T-helper 2 cell treated with Interferon-gamma antibody and Interleukin-4, amounts not matched to agents 100 ng/mL and 5 ng/mL, for 36 hours (primary cell): ENCODE measurements around the gene DAND5. TPM values are rescaled to one million over a fixed set of nuclear protein-coding genes. Genes with fewer than 3 reads are reported as not detected.

Experiments used
- intact Hi-C: fragments of 100-400 bp; cut with micrococcal nuclease; formaldehyde crosslinking; loops from one replicate; pipeline ENCODE4 v1.15.1; 2023
- total RNA-seq: library from RNA; stranded (reverse); gene quantifications from 2 replicates; pipeline ENCODE4 v1.2.3, GENCODE V29; 2022

Gene DAND5
- total RNA-seq, 1 donor from 2014 or later, result not detected

DNA sequence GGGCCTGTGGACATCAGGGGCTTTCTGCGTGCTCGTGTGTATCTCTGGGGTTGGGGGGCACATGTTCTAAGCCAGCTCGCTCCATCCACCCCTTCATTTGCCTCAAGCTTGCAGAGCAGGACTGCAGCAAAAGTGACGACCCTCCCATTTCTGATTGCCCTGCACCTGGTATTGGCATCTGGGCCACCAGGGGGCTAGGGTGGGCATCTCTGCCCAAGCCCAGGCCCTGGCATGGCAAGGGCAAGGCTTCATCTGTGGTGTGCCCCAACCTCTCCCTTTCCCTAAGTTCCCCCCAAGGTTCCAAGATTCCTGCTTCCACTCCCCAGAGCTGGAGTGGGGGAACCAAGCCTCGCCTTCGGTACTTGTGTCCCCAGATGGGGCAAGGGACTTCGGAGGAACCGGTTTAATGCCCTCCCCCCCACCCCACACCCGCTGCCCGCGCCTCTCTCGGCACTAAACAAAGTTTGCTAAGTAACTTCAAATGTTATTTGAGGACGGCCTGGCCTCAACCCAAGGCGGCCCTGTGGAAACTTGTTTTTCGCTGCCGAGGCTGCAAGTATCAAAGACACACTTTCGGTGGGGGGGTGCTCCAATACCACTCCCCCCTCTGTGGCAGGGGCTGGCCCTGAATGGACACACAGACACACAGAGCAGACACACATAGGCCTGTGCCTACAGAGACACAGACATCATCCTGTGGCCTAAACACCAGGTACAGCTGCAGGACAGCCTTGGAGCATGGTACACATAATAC lies 38.1 kb downstream of the DAND5 start:
- intact Hi-C loops, result no loop called here

DNA sequence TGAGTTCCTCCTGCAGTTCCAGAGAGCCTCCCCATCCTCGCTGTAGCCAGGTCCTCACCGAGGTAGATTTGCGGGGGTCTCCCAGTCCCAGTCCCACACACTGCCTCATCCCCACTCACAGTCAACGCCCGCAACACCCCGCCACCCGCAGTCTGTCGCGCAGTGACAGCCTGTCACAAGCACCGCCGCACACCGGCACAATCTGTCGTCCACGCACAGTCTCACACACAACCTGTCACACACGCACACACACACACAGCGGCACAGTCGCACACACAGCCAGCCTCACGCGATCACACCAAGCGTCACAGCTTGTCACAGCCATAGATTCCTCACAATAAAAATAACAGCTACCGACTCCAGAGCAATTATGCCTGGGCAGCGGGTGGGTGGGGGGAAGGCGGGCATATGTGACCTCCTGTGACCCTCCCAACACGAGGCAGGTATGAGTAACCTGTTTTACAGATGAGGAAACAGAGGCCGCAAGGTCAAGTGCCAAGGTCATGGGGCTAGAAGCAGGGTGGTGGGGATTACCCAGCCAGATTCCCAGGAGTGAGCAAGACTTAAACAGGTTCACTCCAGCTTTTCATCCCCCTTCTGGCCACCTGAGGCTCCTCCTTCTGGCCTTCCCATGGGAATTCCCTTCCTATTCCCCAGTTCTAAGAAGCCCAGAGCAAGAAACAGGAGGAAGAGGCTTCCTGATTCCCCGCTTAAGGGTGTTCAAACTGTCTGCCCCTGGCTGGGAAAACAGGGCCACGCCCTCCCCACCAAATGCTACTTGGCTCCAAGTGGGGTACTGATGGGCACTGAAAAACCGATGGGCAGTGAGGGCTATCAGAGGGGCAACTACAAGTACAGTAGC lies 39.8 kb downstream of the DAND5 start:
- intact Hi-C loops, result no loop called here

DNA sequence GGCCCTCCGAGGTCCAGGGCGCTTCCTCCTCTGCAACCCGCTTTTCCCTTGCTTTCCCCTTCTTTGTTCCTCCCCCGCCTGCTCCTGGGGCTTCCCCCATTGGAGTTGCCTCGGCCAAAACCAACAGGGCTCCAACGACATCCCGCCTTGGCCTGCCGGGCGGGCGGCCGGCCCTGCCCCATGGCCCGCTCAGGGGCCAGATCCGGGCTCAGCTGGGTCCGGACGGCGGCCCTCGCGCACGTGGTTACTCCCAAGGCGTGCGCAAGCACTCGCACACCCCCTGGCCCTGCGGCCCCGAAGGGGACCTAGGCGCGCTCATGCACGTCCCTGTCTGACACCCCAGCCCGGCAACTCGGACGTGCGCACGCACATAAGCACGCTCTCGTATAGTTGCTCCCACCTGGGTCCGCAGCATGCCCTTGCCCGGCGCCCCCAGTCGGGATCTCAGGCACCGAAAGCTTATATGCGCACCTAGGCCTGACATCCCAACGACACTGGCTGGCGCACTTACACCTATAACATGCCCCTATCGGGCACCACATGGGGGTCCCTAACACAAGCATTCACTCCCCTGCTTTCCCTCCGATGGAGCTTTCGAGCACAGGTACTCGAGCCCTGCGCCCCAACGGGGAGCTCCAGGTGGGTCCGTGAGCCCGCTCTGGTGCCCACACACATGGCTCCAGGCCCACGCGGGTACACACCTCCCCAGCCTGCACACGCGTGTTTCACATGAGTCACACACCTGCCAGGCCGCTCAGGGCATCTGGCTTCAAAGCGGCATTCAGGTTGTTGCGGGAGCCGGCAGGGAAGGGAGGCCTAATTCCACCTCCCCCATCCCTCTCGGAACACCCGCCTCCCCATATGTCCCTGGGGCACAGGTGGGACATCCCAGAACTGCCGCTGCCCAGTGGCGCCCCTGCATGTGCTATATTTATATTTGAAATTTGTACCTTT lies 40.9 kb downstream of the DAND5 start:
- intact Hi-C loops, result no loop called here

DNA sequence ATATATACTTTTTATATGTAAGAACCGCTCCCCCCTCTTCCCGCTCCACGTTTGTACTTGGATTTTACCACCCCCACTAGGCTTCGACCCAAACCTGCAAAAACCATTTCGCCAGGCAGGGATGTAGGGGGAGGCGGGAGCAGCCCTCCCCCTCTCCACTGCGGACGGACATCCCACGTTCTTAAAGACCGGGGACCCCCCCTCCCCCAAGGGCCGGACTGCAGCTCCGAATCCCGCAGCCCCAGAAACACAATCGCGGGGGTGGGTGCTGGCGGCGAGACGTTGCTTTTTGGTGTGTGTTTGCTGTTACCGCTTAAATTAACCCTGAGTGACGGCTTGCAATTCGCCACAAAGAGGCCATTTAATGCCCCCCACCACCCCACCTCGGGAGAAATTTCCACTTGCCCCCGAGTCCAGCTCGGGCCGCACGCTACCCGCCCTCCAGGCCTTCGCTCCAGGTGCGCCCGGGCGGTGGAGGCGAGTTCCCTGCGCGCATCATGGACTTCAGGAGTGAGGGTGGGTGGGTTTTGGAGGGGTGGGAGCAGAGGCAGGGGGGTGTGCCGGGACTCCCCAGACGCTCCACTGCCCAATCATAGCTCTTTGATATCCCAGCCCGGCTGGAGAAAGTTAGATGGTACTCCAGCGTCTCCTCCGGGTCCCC lies 41.7 kb downstream of the DAND5 start:
- intact Hi-C loops, result no loop called here

DNA sequence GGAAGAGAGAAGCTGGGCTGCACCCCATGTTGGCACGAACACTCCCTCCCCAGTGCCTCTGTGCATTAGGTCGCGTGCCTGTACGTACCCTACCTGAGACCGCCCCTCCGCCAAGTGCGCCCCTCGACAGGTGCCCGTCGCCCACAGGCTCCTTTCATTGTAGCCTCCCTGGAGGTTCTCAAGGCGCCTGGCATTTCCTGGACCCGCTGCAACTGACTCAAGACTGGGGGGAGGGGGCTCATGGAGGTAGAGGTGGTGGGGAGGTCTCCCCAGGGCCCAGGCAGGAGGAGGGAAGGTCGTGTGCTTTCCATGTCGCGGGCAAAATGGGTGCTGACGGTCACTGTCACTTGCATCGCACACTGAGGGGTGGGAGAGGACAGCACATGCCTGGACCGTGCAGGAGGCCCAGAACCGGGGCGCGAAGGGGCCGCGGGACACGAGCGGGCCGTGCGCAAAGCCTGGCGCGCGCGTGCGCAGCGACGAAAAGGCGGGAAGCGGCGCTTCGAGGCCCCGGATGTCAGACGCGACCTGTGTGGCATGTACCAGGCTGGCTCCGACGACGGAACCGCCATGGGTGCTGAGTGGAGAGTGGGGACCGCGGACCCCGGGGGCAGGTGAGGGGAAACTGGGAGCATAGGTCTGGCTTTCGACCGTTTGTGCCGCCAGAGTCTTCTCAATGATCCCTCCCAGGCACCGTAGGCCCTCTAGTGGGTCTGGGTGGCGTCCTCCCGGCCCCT lies 42.4 kb downstream of the DAND5 start:
- intact Hi-C loops, result no loop called here

DNA sequence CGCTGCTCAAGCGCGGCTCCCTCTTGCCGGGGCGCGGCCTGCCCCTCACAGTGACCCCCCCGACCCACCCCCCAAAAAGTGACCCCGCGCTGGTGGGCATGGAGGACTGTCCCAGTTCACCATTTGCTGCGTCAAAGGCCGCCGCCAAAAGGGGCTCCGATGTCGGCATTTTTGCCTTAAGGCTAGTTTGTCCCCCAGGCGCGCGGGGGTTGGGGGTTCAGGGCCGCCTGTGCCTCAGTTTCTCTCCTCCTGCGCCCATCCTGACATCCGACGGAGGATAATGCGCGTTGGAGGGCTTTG lies 43.0 kb downstream of the DAND5 start:
- intact Hi-C loops, result no loop called here

DNA sequence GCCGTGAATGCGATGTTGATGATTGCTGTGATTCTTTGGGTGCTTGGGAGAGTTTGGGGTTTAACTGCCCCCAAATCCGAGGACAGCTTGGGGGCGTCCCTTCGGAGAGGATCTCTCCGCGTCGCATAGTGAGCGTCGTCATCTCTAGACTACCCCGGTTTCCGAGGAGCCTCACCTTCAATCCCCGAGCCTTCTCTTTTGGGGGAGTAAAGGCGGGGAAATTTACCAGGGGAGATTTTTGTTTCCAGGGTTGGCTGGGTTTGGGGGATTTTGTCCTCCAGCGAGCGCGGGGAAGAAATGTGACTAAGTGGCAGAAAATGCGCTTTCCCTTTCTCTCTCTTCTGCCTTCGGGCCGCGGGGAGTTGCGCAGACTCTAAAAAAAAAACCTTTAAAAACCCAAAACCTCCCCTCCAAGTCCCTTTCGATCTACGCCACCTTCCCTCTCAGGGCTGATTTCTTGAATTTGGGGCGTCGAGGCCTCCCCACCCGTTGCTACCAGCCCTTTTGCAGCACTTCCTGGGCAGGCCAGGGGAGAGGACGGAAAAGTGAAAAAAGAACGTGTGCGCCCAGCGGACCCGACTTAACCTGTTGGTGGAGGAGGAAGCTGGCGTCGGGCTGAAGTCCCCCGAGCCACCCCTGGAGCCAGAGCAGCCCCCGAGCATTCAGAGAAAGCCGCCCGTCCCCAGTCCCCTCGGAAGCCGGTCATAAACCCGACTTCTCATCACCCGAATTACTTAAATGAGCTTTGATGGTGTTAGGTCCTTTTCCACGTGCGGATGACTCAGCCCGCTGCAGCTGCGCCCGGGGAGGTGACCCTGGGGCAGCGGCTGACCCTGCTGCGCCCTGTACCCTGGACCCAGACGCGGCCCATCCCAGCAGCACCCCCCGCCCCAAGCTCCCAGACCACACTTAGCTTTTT lies 43.6 kb downstream of the DAND5 start:
- intact Hi-C loops, result no loop called here

DNA sequence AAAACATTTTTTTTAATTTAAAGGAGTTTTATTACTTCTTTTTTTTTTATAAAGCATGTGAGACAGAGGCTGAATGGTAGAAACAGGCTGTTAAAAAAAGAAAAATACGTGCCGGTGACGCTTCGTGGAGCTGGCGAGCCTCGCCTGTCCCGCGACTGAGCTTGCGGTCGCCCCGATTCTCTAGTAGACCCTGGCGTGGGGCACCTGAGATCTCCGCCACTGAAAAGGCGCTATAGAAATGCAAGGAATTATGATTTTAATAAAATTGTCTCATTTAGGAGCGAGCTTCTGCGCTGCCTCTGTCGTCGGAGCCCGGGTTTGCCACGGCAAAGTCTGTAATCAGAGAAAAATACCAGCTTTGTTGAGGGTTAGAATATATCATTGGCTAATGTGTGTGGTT lies 44.3 kb downstream of the DAND5 start:
- intact Hi-C loops, result no loop called here

DNA sequence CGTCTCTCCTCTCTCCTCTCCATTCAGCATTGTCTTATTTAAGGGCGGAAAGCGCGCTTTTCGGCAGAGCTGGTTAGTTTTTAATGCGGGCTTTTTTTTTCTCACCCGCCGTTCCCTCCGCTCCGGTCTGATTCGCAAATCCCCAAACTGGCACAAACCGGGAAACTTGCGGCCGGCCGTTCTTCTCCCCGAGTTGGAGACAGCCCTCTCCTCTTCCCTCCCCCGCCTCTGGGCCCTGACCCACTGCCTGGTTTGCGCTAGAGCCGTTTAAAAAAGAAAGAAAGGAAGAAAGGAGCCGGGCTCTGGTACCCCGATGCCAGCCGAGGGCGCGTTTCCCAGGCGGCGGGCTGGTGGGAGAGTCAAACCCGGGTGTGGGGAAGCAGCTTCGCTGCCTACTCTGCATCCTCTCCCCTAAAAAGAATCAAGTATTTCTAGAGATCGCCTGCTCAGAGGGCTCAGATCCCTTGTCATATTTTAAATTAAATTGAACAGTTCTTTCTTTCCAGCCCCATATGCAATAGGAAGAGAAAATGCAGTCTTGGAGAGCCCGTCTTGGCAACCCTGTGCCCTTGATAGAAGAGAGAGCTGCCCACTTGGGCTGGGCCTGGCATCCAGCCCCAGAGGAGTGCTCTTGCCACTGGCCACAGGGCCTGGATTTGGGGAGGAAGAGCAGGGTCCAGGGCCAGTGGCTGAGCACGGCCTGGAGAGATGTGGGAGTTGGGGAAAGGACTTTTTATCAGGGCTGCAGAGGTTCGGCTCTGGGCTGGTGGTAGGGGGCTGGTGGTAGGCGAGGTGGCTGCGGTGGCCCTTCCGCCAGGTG lies 44.9 kb downstream of the DAND5 start:
- intact Hi-C loops, result no loop called here

DNA sequence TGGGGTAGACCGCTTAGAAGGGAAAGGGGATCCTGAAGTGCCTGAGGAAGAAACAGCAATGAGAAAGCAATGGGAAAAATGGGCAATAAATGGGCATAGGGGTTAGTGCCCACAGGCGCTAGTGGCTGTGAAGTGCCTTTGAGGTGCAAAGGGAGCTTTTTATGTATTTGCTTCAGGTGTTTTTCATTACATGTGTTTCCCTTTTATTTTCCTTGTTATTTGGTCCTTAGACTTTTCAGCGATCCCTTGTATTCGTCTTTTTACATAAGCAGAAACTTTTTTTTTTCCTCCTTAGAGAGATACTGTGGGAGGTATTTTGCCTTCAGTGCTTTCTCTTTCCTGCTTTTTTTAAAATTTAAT lies 45.5 kb downstream of the DAND5 start:
- intact Hi-C loops, result no loop called here

DNA sequence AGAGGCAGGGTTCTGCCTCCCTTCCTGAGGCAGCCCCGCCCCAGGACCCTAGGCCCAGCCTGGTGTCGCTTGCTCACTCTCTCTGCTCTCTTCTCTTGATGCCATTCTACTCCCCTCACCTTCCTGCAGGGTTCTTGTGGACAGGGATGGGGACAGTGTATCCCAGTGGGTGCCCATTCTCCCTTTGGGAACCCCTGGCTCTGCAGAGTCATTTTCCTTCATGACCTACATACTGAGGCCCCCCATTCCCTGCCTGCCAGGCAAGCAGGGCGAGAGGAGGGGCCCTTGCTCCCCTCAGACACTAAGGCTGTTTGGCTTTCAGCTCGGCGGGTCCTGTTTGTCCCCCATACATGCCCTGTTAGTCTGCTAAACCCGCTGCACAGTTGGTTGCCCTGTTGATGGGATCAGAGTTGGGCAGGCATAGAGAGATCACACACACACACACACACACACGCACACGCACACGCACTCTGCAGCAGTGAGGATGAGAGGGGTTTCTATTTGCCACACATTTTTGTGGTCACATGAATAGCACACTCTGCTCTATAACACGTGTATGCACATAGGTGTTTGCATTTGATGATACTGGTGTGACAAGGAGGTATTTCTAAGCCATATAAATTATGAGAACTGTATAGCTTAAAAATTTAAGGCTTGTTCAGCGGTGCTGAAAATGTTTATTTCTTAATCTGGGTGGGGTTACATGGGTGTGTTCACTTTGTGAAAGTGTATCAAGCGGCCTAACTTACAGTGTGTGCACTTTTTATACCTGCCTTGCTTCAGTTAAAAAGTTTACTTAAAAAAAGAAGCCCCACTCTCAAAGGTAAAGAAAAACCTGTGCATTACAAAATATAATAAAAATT lies 46.2 kb downstream of the DAND5 start:
- intact Hi-C loops, result no loop called here

DNA sequence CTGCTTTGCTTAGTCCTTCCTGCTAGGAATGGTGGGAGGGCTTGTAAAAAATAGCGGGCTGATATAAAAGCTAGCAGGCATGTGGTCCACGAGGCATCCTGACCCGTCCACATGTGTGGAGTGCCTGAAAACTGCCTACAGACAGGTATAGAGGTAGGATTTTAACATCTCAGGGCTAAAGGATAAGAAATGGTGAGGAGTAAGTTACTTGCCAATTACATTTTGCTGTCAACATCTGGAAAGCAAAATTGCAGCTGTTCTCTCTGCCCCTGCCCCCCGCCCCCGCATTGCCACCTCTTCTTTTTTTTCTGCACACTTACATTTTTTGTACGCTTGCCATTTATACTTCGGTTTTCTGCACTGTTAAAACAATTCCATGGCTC lies 46.9 kb downstream of the DAND5 start:
- intact Hi-C loops, result no loop called here

DNA sequence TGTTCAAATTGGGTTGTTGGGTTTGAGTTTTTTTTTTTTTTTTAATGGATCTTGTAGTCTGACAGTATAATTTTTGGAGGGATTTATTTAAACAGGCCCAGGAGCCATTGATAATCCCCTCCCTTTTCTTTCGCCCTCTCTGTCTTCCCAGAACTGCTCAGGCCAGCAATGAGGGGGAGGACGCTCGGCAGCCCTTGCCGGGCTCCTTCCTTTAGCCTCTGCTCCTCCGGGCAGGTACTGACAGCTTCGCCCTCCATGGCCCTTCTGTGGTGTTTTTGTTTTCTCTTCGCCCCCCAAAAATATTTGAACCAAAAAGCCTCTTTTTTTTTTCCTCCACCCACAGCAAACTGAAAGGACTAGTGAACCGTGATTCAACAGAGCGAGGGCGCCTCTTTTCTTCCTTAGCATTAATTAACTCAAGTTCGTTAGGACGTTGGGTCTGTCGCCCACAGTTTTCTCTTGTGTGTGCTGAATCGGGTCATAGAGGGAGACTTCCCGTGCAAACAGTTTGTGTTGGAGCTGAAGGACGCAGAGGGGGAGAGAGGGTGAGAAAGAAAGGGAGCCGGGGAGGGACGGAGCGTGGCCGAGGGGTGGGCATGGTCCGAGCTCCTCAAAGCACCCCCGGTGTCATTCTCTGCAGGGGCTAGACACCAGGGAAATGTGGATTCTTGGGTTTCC lies 47.4 kb downstream of the DAND5 start:
- intact Hi-C loops, result no loop called here

DNA sequence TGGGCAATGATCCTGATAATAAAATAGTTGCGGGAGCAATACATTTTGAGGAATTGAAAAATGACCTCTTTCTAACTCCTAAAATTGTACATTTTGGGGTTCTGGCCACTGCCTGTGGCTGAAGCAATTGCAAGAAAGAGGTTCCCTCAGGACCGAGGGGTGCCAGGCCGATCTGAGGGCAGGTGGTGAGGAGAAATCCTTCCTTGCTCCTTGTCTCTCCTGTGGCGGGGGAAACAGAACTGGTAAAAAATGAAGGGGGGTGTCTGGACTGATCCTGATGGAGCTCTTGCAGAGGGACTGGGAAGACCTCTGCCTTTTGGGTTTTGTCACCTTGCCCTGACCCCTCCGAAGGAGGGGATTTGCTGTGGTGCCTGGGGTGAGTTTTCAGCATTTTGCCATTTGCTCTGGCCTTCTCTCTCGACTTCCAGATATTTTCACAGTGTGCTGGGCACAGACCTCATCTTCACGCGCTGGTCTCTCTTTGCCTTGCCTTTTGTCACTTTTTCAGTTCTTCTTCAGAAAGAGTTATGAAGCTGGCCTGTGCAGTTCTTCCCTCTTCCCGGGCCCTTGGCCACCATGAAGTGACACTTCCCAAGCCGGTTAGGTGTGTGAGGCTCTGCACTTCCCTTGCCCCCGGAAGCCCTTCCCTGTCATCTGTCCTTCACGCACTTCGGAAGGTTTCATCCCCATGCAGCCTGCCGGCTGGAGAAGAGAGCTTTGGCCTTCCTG lies 48.1 kb downstream of the DAND5 start:
- intact Hi-C loops, result no loop called here

DNA sequence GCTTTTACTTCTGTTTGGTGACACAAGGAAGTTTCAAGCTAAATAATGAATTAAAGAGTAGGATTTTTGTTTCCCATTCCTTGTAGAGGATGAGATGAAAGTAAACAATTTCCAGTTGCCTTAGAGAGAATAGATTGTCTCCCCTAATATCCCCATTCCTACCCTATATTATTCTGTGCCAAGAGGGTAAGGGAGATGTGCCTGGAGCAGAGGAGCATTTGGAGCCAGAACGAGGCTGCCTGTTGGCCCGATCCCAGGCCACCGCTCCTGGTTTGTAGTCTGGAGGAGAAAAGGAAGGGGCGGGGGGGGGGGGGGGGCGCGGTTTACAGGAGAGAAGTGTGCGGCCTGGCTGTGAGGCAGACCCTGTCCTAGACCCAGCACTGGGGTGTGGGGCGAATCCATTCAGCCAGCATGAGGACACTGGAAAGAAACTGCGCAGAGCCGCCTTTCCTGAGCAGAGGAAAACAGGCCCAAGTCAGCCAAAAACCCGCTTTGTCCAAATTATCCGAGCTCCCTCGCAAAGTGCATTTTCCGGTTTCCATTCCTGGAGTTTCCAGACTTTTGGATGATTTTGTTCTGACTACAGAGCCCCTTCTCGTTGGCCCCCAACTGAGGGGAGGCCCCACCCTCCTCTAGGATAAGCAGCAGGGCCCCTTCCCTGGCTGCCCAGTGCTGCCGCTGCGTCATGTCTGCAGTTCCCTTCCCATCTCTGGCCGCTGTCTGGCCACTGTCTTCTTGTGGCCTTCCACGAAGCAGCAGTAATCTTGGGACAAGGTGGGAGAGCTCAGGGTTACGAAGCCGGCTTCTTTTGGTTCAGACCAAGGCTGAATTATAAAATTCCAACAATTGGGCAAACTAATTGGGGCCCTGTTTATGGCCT lies 48.9 kb downstream of the DAND5 start:
- intact Hi-C loops, result no loop called here

DNA sequence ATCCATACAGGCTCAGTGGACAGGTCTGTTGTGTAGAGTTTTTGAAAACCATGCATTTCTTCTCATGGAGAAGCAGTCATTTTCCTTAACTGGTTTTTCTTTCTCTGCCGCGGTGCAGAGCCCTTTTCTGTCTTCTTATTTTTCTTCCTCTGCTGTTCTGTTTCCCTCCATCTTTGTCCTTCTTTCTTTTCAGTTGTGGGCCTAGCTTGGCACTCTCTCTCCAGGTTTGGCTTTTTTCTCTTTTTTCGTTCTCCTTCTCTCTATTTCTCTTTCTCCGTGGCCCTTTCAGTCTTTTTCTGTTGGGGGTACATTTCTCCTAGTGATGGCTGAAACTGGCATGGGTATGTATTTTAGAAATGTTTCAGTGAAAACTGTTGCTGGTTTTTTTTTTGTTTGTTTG lies 50.0 kb downstream of the DAND5 start:
- intact Hi-C loops, result no loop called here
